Iris pigment epithelial cell (primary cell): ENCODE measurements around the gene FGF19.
"Not testable (repeated sequence)": the region's sequence is repeated elsewhere in the genome, so short reads cannot be mapped to it uniquely, and the experiment has no call there.

Experiments used
- DNase-seq: peaks from one replicate; pipeline ENCODE4 v3.0.0-alpha.2; 2011; ENCODE audit warnings: low read depth

The FGF19 gene

GRCh38 chr11:69696749-69697468 lies 6.9 kb downstream of the FGF19 start:
- DNase-seq: no peak

- not testable (repeated sequence) for DNase-seq
Measured at GRCh38 chr11:69695995-69696394, 7.8 kb downstream of the FGF19 start.

GRCh38 chr11:69695581-69695980 lies 8.2 kb downstream of the FGF19 start:
- no peak for DNase-seq

- no peak for DNase-seq
Measured at GRCh38 chr11:69694781-69695180, 9.0 kb downstream of the FGF19 start.

GRCh38 chr11:69692422-69692821 lies 11.4 kb downstream of the FGF19 start:
- no peak for DNase-seq

- no peak for DNase-seq
Measured at GRCh38 chr11:69691463-69691862, 12.4 kb downstream of the FGF19 start.

GRCh38 chr11:69689484-69690319 lies 14.1 kb downstream of the FGF19 start:
- DNase-seq: no peak

GRCh38 chr11:69687969-69688771 lies 15.7 kb downstream of the FGF19 start:
- DNase-seq: not testable (repeated sequence)

- DNase-seq: no peak
Measured at GRCh38 chr11:69686856-69687255, 17.0 kb downstream of the FGF19 start.

GRCh38 chr11:69686452-69686851 lies 17.4 kb downstream of the FGF19 start:
- no peak for DNase-seq

GRCh38 chr11:69685348-69685747 lies 18.5 kb downstream of the FGF19 start:
- no peak for DNase-seq

GRCh38 chr11:69684651-69685050 lies 19.2 kb downstream of the FGF19 start:
- DNase-seq: no peak

- no peak for DNase-seq
Measured at GRCh38 chr11:69683764-69684333, 20.0 kb downstream of the FGF19 start.

- DNase-seq: no peak
Measured at GRCh38 chr11:69682681-69683326, 21.0 kb downstream of the FGF19 start.

- DNase-seq: no peak
Measured at GRCh38 chr11:69682221-69682620, 21.6 kb downstream of the FGF19 start.

- DNase-seq: no peak
Measured at GRCh38 chr11:69680688-69681087, 23.1 kb downstream of the FGF19 start.

GRCh38 chr11:69677749-69678148 lies 26.1 kb downstream of the FGF19 start:
- DNase-seq: no peak

- DNase-seq: peak; percentile 95
Measured at GRCh38 chr11:69674886-69675714, 28.7 kb downstream of the FGF19 start, which contains the start of gene LTO1. LTO1 (minus strand) TSS chr11:69675353; CDS start chr11:69675239, 114 bp downstream.

- DNase-seq: peak; percentile 92
Measured at GRCh38 chr11:69674267-69674885, 29.4 kb downstream of the FGF19 start.
